Stimulated activated naive CD8-positive, alpha-beta T cell treated with anti-CD3 and anti-CD28 coated beads, Interleukin-15, Interleukin-2, amounts not matched to agents 100 U/mL and 50 U/mL, for 24 hours (primary cell): Measurements from ENCODE around the gene PTMS.
"Not testable (repeated sequence)": the region's sequence is repeated elsewhere in the genome, so short reads cannot be mapped to it uniquely, and the experiment has no call there.

Experiments used
- ATAC-seq: fragments of 150-1000 bp; cut with Tn5 transposase; one replicate; pipeline ENCODE4 v1.10.0; 2021
- DNase-seq: peaks from one replicate; pipeline ENCODE4 v3.0.0; 2021

PTMS gene, protein sequence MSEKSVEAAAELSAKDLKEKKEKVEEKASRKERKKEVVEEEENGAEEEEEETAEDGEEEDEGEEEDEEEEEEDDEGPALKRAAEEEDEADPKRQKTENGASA

DNA sequence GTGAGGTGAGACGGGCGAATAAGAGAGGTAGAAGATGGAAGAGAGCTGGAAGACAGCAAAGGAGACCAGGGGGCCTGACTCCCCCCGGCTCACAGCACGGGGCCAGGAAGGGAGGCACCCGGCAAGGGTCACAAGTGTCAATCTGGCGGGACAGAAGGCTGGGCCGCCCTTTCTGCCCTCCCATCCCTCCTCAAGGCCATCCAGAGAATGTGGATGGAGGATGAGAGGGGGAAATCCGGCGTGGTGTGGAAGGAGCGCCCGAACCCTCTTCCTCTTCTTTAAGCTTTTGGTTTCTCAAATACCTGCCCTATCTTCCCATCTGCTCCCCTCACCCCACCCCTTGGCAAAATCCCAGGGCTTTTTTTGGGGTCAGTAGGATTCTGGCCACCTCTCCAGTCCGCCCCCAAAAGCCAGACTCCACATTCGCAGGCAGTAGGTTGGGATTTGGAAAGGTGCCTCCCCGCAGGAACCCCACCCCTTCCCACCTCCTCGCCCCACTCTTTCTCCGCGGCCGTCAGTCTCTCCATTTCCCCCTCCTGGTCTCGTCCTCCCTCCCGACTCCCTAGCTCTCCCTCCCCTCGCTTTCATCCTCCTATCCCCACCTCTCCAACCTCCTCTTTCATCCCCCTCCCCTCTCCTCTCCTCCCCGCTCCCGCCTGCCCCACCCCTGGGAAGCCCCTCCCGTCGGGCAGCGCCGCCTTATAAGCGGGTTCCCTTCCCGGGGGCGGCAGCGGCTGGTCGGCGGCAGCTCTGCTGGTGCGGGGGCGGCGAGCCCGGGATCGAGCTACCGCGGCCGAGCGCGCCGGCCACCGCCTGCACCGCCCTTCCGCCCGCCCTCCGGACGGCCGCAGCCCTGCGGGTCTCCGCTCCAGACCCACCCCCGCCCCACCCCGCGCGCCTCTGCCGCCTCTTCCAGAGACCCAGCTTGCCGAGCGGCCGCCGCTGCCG is at the start of gene PTMS:
PTMS (plus strand) TSS at position 730 of the 948 bp plus-strand sequence. CDS start 343 bp downstream, outside the sequence.
- ATAC-seq = no peak
- peak; percentile 66 for DNase-seq

DNA sequence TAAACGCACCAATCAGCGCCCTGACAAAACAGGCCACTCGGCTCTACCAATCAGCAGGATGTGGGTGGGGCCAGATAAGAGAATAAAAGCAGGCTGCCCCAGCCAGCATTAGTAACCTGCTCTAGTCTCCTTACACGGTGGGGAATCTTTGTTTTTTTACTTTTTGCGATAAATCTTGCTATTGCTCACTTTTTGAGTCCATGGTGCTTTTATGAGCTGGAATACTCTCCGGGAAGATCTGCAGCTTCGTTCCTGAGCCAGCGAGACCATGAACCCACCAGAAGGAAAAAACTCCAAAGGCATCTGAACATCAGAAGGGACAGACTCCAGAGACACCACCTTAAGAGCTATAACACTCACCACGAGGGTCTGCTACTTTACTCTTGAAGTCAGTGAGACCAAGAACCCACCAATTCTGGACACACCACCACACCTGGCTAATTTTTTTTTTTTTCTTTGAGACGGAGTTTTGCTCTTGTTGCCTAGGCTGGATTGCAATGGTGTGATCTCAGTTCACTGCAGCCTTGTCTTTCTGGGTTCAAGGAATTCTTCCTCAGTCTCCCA is 49.2 kb upstream of the PTMS start:
- ATAC-seq = no peak
- DNase-seq = no peak

DNA sequence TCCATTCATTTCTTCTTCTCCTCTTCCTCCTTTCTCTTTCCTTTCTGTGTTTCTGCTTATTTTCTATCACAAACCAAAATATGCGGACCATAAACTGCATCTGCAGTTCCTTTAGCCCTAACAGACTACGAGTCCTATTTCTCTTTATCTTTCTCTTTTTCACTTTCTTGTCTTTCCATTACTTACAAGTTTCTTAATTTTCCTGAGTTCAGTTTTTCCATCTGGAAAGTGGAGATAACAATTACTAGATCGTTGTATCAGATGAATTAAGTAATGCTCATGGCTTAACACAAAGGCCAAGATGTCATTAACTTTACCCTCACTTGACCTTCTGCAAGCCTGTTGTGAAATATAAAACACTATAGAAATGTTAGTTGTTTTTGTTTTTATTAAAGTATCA is 43.3 kb upstream of the PTMS start:
- no peak for ATAC-seq
- DNase-seq = no peak

DNA sequence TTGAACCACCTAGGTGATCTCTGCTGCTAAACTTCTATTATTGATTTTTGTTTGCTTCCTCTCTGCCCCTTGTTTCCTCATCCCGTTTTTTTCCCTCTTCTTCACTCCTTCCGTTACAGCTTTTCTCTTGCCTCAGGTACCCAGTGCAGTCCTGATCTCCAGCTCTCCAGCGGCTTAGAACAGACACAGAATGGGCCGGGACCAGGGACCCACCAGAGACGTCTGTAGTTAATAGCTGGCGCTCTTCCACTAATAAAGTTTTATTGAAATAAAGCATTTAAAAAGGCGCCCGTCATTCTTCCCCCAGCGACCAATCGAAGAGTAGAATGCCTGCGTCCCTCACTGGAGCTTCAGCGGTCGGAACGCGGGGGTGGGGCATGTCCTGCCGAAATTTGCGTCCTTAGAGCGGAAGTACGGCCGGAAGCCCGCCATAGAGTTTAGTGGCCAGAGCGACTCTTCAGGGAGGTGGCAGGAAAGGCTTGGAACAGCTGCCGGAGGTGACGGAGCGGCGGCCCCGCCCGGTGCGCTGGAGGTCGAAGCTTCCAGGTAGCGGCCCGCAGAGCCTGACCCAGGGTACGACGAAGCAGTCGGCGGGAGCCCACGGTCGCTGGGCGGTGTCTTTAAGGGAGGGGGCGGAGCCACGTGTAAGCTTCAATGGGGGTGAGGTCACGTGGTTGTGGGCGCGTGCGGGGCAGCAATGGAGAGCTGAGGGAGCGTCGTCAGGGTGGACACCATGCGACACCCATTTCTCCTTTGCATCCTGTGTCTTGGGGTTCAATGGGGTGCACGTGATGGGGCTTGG is 42.4 kb upstream of the PTMS start, which contains the start of gene COPS7A:
COPS7A (plus strand) TSS at position 440 of the 802 bp plus-strand sequence. CDS start 611 bp downstream, outside the sequence.
- DNase-seq = peak; percentile 98
- ATAC-seq = peak; percentile 99

DNA sequence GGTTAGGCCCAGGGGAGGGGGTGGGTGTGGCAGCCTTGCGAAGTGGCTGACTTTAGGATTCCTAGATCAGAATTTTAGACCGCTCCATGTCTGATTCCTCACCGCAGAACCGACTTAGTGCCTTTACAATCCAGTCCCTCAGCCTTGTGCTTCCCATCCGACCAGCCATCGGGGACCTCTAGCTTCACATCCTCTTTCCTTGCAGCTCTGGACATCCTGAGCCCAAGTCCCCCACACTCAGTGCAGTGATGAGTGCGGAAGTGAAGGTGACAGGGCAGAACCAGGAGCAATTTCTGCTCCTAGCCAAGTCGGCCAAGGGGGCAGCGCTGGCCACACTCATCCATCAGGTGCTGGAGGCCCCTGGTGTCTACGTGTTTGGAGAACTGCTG is 41.8 kb upstream of the PTMS start:
- ATAC-seq = peak; percentile 14
- DNase-seq = peak; percentile 42

DNA sequence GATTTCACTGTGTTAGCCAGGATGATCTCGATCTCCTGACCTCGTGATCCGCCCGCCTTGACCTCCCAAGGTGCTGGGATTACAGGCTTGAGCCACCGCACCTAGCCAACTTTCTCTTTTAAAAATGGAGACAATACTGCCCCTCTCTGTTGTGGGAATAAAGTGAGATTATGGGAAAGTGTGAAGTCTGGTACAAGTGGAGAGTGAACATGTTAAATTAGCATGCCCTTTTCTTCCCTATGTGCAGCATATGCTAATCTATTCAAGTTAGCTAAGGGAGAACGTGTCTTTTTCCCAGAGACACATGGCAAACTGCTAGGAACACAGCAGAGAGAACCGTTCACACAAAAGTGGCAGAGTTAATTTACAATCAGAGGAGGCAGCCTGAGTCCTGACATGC is 40.8 kb upstream of the PTMS start:
- ATAC-seq = no peak
- DNase-seq = no peak

DNA sequence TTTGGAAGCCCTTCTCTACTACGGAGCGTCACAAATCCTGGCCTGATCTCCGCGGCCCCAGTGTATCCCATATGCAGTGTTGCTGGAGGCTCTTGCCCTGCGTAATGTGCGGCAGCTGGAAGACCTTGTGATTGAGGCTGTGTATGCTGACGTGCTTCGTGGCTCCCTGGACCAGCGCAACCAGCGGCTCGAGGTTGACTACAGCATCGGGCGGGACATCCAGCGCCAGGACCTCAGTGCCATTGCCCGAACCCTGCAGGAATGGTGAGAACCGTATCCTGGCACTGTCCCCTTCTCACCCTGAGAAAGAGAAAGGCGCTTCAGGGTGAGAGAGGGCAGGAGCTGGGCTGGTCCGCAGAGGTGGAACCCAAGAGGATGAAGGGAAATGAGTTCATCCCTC is 37.0 kb upstream of the PTMS start:
- DNase-seq (no peak), ATAC-seq (no peak)

DNA sequence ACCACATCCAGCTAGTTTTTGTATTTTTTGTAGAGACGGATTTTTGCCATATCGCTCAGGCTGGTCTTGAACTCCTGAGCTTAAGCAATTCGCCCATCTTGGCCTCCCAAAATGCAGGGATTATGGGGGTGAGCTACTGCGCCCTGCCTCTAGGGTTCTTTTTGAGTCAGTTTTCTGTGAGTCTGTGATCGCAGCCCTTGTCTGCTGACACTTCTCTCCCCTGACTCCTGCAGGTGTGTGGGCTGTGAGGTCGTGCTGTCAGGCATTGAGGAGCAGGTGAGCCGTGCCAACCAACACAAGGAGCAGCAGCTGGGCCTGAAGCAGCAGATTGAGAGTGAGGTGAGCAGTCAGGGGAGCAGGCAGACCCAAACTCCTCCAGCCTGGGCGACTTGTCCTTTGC is 36.0 kb upstream of the PTMS start:
- no peak for DNase-seq
- ATAC-seq = no peak

DNA sequence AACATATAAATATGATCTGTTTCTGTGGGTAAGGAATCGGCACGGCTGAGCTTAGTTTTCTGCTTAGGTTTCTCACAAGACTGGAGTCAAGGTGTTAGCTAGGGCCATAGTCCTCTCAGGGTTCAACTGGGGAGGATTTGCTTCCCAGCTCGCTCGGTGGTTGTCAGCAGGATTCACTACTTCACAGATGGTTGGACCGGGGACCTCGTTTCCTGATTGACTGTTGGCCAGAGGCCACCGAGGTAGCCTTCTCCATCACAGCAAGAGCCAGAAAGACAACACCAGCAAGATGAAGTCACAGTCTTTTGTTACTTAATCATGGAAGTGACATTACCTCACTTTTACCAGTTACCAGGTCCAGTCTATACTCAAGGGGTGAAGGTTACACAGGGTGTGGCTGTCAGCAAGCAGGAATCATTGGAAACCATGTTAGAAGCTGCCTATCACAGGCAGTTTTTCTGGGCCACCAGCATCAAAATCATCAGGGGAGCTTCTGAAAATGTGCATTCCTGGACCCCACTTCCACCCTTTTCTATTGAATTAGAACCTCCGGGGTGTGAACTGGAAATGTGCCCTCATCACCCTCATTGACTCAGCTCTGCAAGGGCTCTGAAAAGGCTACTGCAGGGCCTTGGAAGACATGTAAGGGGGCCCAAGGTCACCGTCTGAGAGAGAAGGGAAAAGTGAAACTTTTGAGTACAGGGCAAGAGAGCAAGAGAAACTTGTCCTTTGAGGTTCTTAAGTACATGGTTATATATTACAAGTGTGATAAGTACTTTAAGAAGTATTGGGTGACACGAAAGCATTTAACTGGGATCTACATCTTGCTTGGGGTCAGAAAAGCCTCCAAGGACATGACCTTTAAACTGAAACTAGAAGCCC is 31.4 kb upstream of the PTMS start:
- DNase-seq (no peak), ATAC-seq (no peak)

DNA sequence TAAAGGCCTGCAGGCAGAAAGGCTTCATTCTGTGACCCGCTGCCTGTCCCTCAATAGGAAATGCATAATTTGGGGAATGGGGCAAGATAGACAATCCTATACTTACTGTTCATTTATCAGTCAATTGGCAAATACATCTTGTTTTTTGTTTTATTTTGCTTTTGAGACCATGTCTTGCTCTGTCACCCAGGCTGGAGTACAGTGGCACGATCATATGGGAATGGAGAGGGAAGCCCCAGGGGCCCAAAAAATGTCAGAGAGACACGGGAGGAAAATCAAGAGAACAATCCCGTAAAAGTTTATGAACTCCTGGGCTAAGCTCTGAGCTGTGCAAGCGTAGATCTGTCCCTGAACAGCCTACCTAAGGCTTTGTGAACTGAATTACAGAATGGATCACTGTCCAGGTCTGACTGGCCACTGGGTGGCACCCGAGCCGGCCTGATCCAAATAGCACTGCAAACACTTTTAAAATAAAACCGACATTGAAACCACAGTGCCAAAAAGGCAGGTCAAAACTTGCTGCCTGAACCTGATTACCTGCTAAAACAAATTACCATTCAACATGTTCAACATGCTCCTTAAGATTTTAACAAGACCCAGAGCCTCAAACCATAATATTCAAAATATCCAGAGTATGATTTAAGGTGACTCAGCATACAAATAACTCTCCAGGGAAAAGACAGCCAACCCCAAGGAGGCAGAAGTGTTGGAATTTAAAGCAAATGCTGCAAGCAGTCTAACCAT is 30.5 kb upstream of the PTMS start:
- DNase-seq (peak; percentile 49), ATAC-seq (no peak)

DNA sequence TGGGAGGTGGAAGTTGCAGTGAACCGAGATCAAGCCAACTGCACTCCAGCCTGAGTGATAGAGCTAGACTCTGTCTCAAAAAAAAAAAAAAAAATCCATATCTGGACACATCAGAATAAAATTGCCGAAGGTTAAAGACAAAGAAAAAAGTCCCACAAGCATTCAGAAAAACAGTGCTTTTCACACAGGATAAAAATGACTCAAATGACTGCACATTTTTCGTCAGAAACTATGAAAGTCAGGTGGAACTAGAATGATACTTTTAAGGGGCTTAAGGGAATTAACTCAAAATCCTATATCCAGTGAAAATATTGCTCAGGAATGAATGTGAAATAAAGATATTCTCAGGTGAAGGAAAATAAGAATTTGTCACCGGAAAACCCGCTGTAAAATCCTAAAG is 29.4 kb upstream of the PTMS start:
- ATAC-seq = no peak
- no peak for DNase-seq

DNA sequence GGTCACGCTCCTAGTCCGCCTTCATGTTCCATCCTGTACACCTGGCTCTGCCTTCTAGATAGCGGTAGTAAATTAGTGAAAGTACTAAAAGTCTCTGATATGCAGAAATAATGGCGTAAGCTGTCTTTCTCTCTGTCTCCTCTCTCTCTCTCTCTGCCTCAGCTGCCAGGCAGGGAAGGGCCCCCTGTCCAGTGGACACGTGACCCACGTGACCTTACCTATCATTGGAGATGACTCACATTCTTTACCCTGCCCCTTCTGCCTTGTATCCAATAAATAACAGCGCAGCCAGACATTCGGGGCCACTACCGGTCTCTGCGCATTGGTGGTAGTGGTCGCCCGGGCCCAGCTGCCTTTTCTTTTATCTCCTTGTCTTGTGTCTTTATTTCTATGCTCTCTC is 24.1 kb upstream of the PTMS start:
- DNase-seq, ATAC-seq: not testable (repeated sequence)

DNA sequence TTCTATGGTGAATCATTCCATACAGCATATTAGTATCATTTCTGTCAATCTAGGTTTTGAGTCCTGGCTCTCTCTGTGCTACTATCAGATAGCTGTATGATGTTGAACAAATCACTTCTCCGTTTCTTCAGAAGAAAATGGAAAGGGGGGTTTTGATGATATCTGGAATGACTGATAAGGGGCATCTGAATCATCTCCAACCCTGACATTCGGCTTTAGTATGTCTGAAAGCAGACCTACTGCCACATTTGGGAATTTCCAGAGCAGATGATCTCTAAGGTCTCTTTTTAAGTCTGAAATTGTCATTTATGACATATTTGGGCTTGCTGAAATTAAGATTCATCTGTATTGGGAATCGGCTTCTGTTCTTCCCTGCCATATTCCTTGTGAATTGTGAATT is 23.3 kb upstream of the PTMS start:
- ATAC-seq = peak; percentile 85

DNA sequence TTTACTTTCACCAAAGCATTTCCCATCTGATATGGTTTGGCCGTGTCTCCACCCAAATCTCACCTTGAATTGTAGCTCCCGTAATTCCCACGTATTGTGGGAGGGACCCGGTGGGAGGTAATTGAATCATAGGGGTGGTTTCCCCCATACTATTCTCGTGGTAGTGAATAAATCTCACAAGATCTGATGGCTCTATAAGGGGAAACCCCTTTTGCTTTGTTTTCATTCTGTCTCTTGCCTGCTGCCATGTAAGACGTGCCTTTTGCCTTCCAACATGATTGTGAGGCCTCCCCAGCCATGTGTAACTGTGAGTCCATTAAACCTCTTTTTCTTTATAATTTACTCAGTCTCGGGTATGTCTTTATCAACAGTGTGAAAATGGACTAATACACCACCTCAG is 22.9 kb upstream of the PTMS start:
- peak; percentile 16 for ATAC-seq
- DNase-seq = peak; percentile 25

More for the DNA sequence above, 23.3 kb upstream of the PTMS start:
- no peak for DNase-seq

DNA sequence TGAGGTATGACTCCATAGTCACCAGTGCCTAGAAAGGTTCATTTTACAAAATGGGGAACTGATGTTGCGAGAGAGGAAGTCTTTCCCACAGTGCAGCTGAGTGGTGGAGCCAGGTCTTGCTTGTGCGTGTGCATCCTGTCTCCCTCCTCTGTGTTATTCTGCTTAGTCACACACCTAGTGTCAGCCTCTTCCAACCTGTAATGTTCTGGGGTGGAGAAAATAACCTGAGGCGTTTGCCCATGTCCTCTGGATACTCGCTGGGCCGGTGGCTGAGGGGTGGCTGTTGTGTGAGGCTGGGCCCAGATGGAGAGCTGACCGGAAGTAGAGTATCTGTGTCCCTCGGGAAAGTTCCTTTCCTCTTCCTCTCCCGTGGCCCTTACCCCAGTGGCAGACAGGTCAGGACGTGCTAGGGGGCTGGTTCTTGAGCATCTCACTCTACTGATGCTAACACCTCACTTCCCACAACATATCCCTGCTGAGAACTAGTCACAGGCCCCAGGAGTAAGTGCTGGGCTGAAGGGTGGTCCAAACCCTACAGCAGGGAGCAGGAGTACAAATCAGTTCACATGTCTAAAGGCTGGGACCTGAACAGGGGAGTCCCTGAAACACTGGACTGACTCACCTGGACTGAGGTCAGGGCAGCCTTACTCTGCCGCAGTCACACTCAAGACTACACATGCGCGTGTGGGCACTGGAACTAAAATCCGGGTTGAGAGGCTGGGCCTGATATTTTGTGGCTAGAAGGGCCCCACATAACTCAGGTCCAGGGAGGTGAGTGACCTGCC is 20.2 kb upstream of the PTMS start:
- ATAC-seq = peak; percentile 38

DNA sequence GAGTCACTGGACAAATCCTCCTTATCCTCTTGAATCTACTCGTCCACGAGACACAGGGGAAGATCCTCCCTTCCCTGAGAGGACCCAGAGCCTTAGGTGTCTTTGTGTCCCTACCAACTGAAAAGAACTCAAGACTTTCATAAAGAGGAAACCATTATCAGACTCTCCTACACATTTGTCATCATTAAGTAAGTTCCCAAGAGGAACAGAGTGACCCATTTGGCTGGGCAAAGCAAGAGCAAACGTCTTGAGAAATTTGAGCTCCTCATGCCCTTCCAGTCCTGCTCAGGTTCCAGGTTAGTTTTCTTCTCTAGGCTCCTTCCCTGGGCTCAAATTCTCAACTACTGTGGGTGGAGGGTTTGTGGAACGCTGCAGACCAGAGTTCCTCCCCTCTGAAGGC is 18.9 kb upstream of the PTMS start:
- DNase-seq = no peak
- no peak for ATAC-seq

More for the DNA sequence above, 20.2 kb upstream of the PTMS start:
- DNase-seq = no peak

DNA sequence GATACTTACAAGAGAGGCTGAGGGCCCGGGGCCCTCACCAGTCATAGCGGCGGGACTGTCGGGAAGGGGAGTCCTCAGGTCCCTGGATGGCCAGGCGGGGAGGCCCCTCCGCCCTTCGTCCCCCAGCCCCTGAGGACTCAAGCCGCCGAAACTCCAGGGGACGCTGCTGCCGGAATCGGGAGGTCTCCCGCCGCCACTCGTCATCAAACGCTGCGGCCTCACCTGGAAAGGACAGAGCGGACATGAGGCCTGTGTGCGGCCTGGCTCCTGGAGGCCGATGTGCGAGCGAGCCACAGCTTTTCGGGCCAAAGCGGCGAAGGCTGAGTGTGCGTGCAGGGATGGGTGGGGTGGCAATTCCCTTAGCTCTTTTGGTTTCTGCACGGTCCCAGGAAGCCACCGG is 17.4 kb upstream of the PTMS start:
- no peak for ATAC-seq
- DNase-seq = no peak

DNA sequence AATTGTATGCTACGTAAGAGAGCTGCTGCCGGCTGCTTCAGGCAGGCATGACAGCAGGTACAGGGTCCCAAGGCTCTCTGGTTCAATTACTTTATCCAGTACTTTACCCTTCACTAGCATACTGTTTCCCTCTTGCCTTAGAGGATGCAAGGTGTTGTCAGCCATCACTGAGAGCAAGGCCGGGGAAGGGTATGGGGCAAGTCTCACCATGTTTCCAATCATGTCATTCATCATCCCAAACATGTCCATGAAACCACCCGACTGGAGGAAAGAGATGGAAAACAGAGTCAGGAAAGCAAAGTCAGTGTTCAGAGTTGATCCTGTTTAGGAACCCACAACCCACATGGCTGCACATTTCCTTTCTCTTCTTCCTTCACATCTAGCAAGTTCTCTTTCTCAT is 15.7 kb upstream of the PTMS start:
- ATAC-seq (no peak), DNase-seq (no peak)

DNA sequence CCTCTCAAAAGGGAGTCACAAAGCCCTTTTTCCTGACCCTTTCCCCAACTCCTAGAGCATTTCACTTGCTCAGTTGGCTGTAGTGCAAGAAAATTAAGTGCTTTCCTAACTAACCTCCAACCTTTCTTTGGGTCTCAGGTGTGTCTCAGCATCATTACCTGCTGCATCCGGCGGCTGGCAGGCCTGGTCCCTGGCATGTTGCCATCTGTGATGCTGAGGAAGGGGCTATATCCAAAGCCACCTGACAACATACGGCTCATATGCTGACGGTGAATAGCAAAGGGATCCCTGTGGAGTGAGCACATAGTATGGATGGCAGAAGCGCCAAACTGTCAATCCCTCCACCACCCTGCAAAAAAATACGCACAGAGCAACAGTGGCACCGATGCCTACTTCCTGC is 14.4 kb upstream of the PTMS start:
- ATAC-seq (no peak), DNase-seq (no peak)
